Neuronal stem cell (in vitro differentiated cells): ENCODE results near the gene POC1A.

ENCODE experiments used
- DNase-seq: peaks from one replicate; pipeline ENCODE4 v3.0.0-alpha.2; 2013; ENCODE audit warnings: low spot score
- H2AFZ ChIP-seq: one replicate; pipeline ENCODE4 v1.6.1; 2013; ENCODE audit warnings: mild to moderate bottlenecking, low read length, inconsistent platforms
- H2AK5ac ChIP-seq: 2 replicates; pipeline ENCODE4 v1.6.1; 2013; ENCODE audit warnings: low read depth, mild to moderate bottlenecking, inconsistent platforms, low read length, moderate library complexity, mixed read lengths
- H2BK120ac ChIP-seq: 2 replicates; pipeline ENCODE4 v1.6.1; 2013; ENCODE audit warnings: low read depth, mild to moderate bottlenecking, inconsistent platforms, low read length, moderate library complexity, mixed read lengths
- H2BK12ac ChIP-seq: one replicate; pipeline ENCODE4 v1.6.1; 2013; ENCODE audit warnings: low read length, inconsistent platforms
- H2BK15ac ChIP-seq: 2 replicates; pipeline ENCODE4 v1.6.1; 2013; ENCODE audit warnings: mild to moderate bottlenecking, low read length, inconsistent platforms, mixed read lengths
- H2BK5ac ChIP-seq: one replicate; pipeline ENCODE4 v1.6.1; 2013; ENCODE audit warnings: inconsistent platforms, mild to moderate bottlenecking, low read length, moderate library complexity
- H3K14ac ChIP-seq: one replicate; pipeline ENCODE4 v1.6.1; 2013; ENCODE audit warnings: low read length, inconsistent platforms
- H3K18ac ChIP-seq: 2 replicates; pipeline ENCODE4 v1.6.1; 2013; ENCODE audit warnings: low read length, inconsistent platforms
- H3K23ac ChIP-seq: 2 replicates; pipeline ENCODE4 v1.6.1; 2013; ENCODE audit warnings: low read depth, mild to moderate bottlenecking, mixed read lengths, low read length, inconsistent platforms; ENCODE audit not compliant: poor library complexity
- H3K27ac ChIP-seq: replicated peaks from 3 replicates; pipeline ENCODE4 v1.5.1; 2013; ENCODE audit warnings: low read length, inconsistent platforms
- H3K27me3 ChIP-seq, 3 experiments: 2 replicates each; pipeline ENCODE4 v1.6.1; 2013; ENCODE audit warnings: low read length in 3 of 3, mild to moderate bottlenecking in 2 of 3, inconsistent platforms in 1 of 3, low read depth in 1 of 3, mixed read lengths in 1 of 3, moderate library complexity in 1 of 3; ENCODE audit not compliant: control insufficient read depth in 3 of 3, insufficient read depth in 3 of 3
- H3K36me3 ChIP-seq, 2 donors: replicated peaks in 1 of 2; 2 replicates each; pipeline ENCODE4 v1.6.1; 2013; ENCODE audit warnings: low read length in 2 of 2; ENCODE audit not compliant: control insufficient read depth in 2 of 2, insufficient read depth in 2 of 2
- H3K4ac ChIP-seq: 2 replicates; pipeline ENCODE4 v1.6.1; 2013; ENCODE audit warnings: inconsistent platforms, mild to moderate bottlenecking, low read length, moderate library complexity
- H3K4me1 ChIP-seq, 2 donors: 1 replicate in 1 of 2; 2 replicates in 1 of 2; pipeline ENCODE4 v1.6.1; 2013; ENCODE audit warnings: low read length in 2 of 2, low read depth in 1 of 2; ENCODE audit not compliant: control insufficient read depth in 2 of 2, insufficient read depth in 1 of 2
- H3K4me2 ChIP-seq: one replicate; pipeline ENCODE4 v1.6.1; 2013; ENCODE audit warnings: mild to moderate bottlenecking, low read length, inconsistent platforms; ENCODE audit not compliant: insufficient read depth, poor library complexity, severe bottlenecking
- H3K4me3 ChIP-seq, 2 donors: 2 replicates each; pipeline ENCODE4 v1.5.1; 2013; ENCODE audit warnings: low read length in 2 of 2, mild to moderate bottlenecking in 2 of 2, inconsistent platforms in 1 of 2, moderate library complexity in 1 of 2
- H3K79me1 ChIP-seq: one replicate; pipeline ENCODE4 v1.6.1; 2013; ENCODE audit warnings: low read depth, mild to moderate bottlenecking, inconsistent platforms, low read length, moderate library complexity
- H3K9ac ChIP-seq: one replicate; pipeline ENCODE4 v1.6.1; 2013; ENCODE audit warnings: mild to moderate bottlenecking, low read depth, low read length, inconsistent platforms; ENCODE audit not compliant: poor library complexity
- H3K9me3 ChIP-seq, 2 donors: replicated peaks in 1 of 2; 2 replicates each; pipeline versions ENCODE3 to v1.6.1; 2013; ENCODE audit warnings: low read length in 2 of 2, mild to moderate bottlenecking in 2 of 2, inconsistent platforms in 1 of 2, low read depth in 1 of 2, mixed read lengths in 1 of 2, moderate library complexity in 1 of 2; ENCODE audit not compliant: control insufficient read depth in 2 of 2, insufficient read depth in 1 of 2
- H4K8ac ChIP-seq: one replicate; pipeline ENCODE4 v1.6.1; 2013; ENCODE audit warnings: low read depth, mild to moderate bottlenecking, inconsistent platforms, low read length, moderate library complexity
- H4K91ac ChIP-seq: one replicate; pipeline ENCODE4 v1.6.1; 2013; ENCODE audit warnings: low read length, low read depth, mild to moderate bottlenecking, inconsistent platforms; ENCODE audit not compliant: poor library complexity
- WGBS, 2 donors: extraction: QIAGEN DNeasy Blood & Tissue Kit; methylation state at CpG; one replicate each; pipeline ENCODE4 v1.1.7; 2013; ENCODE audit warnings: missing lambda C conversion rate in 2 of 2, mixed read lengths in 1 of 2; ENCODE audit not compliant: insufficient read length in 2 of 2, insufficient replicate concordance in 1 of 2; ENCODE audit errors: extremely low coverage in 2 of 2; 5-methylcytosine and 5-hydroxymethylcytosine counted together

Gene POC1A

DNA sequence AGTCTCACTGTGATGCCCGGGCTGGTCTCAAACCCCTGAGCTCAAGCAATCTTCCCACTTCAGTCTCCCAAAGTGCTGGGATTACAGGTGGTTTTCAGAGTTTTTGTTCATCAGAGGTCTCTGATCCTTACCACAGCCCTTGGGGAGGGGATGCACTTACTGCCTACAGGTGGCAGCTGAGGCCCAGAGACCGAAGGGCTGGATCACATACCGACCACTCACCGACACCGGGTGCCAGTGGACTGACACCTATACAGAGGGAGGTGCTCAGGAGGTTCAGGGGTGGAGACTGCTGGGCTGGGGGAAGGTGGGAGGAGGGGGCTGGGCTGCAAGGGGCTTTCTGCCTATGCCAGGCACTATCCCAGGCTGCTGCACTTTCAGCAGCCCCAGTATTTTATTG lies 117.4 kb downstream of the POC1A start:
- Histone ChIP-seq H3K4me3 (no peak overlapping the region), H3K4ac (no peak overlapping the region), H2BK15ac (peak overlapping the region; percentile 98), H4K91ac (no peak overlapping the region), H3K9ac (no peak overlapping the region), H3K14ac (no peak overlapping the region), H3K79me1 (no peaks in the 10 kb centered on the region), H2AFZ (no peak overlapping the region), H3K9me3 (no peaks in the 10 kb centered on the region), H3K4me2 (no peak overlapping the region), H3K36me3 (no peaks in the 10 kb centered on the region), H4K8ac (no peak overlapping the region), H3K4me1 (peaks cover 11 to 13% of the 10 kb centered on the region in 2 donors), H2BK120ac (no peak overlapping the region), H2AK5ac (peak overlapping the region; percentile 98), H3K27me3 (peaks cover 0 to 80% (median 0%) of the 10 kb centered on the region in 3 experiments), H3K23ac (no peak overlapping the region), H2BK5ac (no peak overlapping the region), H2BK12ac (no peak overlapping the region), H3K18ac (no peak overlapping the region), H3K27ac (no peak overlapping the region)
- WGBS, 2 donors, result no CpG with 5 or more reads among the region's 5 CpGs
- DNase-seq, result no peak

DNA sequence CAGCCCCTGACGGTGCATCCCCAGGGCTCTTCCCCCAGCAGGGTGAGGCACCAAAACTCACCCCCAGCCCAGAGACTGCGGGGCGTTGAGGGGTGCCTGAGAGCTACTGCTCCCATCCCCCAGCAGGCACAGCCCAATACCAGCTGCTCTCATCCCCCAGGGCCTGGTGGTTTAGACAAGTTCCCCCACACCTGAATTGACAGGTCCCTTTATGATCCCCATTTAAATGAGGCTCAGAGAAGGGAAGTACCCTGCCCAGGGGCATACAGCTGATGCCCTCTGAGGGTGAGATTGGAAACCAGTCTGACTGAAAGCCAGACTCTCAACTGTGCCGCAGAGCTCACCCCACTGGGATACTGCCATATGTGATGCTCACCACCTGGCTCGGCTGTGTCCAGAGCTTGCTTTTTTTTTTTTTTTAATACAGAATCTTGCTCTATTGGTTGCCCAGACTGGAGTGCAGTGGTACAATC lies 118.0 kb downstream of the POC1A start:
- Histone ChIP-seq H3K79me1 (no peaks in the 10 kb centered on the region), H2AK5ac (peak overlapping the region; percentile 26), H4K91ac (no peak overlapping the region), H3K27me3 (peaks cover 0 to 74% (median 0%) of the 10 kb centered on the region in 3 experiments), H3K9me3 (no peaks in the 10 kb centered on the region), H3K18ac (no peak overlapping the region), H3K23ac (no peak overlapping the region), H3K9ac (no peak overlapping the region), H2AFZ (no peak overlapping the region), H3K4ac (no peak overlapping the region), H4K8ac (no peak overlapping the region), H3K4me1 (peaks cover 11 to 16% of the 10 kb centered on the region in 2 donors), H3K14ac (no peak overlapping the region), H2BK5ac (no peak overlapping the region), H3K4me2 (no peak overlapping the region), H2BK12ac (peak overlapping the region; percentile 24), H2BK120ac (no peak overlapping the region), H3K4me3 (no peak overlapping the region), H3K27ac (no peak overlapping the region), H2BK15ac (no peak overlapping the region), H3K36me3 (no peaks in the 10 kb centered on the region)
- no CpG with 5 or more reads among the region's 5 CpGs for WGBS, 2 donors
- no peak for DNase-seq

DNA sequence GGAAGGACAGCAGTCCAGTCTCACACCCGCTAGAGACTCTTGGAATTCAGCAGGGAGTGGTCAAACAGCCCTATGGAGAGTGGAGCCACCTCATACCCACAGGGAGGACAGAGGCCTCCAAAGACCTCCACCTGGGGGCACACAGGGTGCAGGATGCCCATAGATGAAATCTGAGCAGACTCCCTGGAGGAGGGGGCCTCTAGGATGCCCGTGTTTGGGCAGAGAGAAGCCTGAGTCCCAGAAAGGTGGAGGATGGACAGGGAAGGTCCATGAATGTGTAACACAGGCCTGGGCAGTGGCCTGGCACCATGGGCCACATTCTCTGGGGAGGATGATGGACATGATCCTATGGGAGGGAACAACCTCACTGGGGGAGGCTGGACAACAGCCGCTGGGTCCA lies 119.6 kb downstream of the POC1A start:
- Histone ChIP-seq H2BK12ac (no peak overlapping the region), H2AK5ac (peak overlapping the region; percentile 85), H3K27me3 (peaks cover 0 to 62% (median 0%) of the 10 kb centered on the region in 3 experiments), H3K27ac (no peak overlapping the region), H3K14ac (no peak overlapping the region), H2BK120ac (no peak overlapping the region), H3K4me3 (no peak overlapping the region), H3K23ac (no peak overlapping the region), H3K4me2 (no peak overlapping the region), H3K36me3 (no peaks in the 10 kb centered on the region), H4K8ac (no peak overlapping the region), H3K79me1 (no peaks in the 10 kb centered on the region), H2BK15ac (peak overlapping the region; percentile 63), H3K18ac (peak overlapping the region; percentile 67), H3K9me3 (no peaks in the 10 kb centered on the region), H2AFZ (no peak overlapping the region), H3K9ac (no peak overlapping the region), H3K4me1 (peaks cover under 1 to 10% of the 10 kb centered on the region in 2 donors), H2BK5ac (peak overlapping the region; percentile 77), H3K4ac (no peak overlapping the region), H4K91ac (no peak overlapping the region)
- no peak for DNase-seq
- WGBS, 2 donors, result no CpG with 5 or more reads among the region's 3 CpGs

- Histone ChIP-seq H2BK120ac (no peak overlapping the region), H3K27me3 (peaks cover 0 to 57% (median 0%) of the 10 kb centered on the region in 3 experiments), H3K14ac (no peak overlapping the region), H3K79me1 (no peaks in the 10 kb centered on the region), H3K9ac (no peak overlapping the region), H3K4me1 (peaks cover 0 to 8% of the 10 kb centered on the region in 2 donors), H2BK5ac (peak overlapping the region; percentile 77), H3K23ac (no peak overlapping the region), H2AK5ac (peak overlapping the region; percentile 85), H3K9me3 (no peaks in the 10 kb centered on the region), H2AFZ (no peak overlapping the region), H3K4me2 (no peak overlapping the region), H3K36me3 (no peaks in the 10 kb centered on the region), H3K4ac (no peak overlapping the region), H3K27ac (no peak overlapping the region), H2BK12ac (no peak overlapping the region), H4K91ac (no peak overlapping the region), H2BK15ac (peak overlapping the region; percentile 63), H3K18ac (peak overlapping the region; percentile 67), H4K8ac (no peak overlapping the region), H3K4me3 (no peak overlapping the region)
- DNase-seq, result no peak
- WGBS, 2 donors, result no CpG with 5 or more reads among the region's 5 CpGs
These were observed 120.0 kb downstream of the POC1A start for GRCh38 chr3:52034212-52034611.
